Embryonic facial prominence (tissue), 1 donor: ENCODE data around the gene MYO1F.
A peak's percentile ranks its signal among the peaks of the same experiment; 100 is the strongest.
"Not testable (repeated sequence)": the region's sequence is repeated elsewhere in the genome, so short reads cannot be mapped to it uniquely, and the experiment has no call there.

Experiments used
- DNase-seq: peaks from one replicate; pipeline ENCODE4 v3.0.0-alpha.2; 2016; ENCODE audit errors: extremely low spot score

The MYO1F gene

DNA sequence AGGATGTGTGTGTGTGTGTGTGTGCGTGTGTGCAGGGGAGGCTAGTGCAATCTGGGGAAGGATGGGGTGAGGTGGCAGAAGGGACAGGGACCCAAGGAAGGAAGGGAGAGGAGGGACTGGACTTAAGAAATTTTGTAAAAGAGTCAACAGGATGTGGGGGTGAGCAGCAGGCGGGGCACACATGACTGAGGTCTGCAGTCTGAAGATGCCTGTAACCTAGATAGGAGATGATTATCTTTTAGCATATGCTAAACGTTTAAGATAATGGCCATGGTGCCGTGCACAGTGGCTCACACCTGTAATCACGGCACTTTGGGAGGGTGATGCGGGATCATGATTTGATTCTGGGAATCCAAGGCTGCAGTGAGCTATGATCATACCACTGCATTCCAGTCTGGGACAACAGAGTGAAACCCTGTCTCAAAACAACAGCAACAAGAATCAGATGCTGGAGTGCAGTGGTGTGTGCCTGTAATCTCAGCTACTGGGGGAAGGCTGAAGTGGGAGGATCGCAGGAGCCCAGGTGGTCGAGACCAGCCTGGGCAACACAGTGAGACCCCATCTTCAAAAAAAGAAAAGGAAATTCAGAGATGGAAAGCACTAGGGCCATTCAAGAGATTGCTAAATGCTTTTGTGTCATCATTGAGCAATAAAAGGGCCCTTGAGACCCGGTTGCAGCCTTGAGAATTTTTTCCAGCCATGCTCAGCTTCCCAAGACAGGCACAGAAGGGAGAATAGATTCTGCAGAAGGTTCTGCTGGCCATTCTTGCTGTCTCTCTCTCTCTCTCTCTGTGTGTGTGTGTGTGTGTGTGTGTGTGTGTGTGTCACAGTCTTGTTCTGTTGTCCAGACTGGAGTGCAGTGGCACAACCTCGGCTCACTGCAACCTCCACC lies 59.4 kb downstream of the MYO1F start:
- no peak for DNase-seq

DNA sequence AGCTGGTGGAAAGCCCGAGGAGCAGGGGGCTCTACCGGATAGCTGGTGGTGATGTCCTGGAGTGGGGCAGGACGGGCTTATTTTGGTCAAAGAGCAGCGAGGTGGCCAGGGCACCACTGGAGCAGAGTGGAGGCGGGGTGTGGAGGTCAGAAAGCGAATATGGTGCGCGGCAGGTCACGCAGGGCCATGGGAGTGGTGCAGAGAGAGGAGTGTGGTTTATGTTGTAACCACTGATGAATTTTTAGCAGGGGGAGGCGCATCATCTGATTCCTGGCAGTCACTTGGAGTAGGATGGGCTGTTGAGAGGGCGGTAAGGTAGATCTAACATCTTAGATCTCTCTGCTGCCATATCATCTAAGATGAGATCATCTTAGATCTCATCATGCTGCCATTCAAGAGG lies 61.9 kb downstream of the MYO1F start:
- no peak for DNase-seq

DNA sequence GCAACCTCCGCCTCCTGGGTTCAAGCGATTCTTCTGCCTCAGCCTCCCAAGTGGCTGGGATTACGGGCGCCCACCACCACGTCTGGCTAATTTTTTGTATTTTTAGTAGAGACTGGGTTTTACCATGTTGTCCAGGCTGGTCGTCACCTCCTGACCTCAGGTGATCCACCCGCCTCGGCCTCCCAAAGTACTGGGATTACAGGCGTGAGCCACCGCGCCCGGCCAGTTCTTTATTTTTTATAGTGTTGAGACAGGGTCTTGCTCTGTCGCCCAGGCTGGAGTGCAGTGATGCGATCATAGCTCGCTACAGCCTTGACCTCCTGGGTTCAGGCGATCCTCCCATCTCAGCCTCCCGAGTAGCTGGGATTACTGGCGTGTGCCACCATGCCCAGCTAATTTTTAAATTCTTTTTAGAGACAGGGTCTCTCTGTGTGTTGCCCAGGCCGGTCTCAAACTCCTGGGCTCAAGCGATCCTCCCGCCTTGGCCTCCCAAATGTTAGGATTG lies 62.7 kb downstream of the MYO1F start:
- DNase-seq = not testable (repeated sequence)

DNA sequence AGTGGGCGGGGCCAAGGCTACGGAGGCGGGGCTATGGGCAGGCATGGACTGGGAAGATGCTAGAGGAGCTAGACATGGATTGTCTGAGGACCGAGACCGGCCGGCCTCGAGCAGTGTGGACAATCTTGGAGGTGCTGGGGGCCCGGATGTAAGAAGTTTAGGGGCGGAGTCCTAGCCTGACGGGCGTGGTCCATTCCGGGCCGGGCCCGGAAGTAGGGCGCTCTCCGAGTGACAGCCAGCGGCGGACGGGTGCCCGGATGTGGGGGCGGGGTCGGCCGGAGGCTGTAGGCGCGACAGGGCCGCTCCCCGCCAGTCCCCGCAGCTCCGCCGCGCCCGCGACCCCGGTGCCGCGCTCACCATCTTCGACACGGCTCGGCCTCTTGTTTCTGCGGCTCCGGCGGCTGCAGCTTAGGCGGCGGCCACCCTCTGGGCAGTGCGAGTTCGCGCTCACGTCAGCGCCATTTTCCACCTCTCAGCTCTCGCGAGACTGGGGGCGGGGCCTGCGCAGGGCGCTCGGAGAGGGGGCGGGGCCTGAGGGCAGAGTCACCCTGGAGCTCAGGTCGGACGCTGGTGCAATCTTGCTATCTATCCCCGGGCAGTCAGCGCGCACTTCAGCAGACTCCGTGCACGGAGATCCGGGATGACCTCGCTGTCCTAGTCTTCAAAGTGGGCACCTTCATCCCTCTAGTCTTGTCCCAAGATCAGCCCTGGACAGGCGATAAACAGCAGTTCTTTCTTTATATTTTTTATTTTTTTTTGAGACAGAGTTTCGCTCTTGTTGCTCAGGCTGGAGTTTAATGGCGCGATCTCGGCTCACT lies 63.3 kb downstream of the MYO1F start, which contains the start of gene ZNF414:
ZNF414 (minus strand) TSS at position 481 of the 818 bp plus-strand sequence; CDS start at position 360, 121 bp downstream.
- peak; percentile 90 for DNase-seq

DNA sequence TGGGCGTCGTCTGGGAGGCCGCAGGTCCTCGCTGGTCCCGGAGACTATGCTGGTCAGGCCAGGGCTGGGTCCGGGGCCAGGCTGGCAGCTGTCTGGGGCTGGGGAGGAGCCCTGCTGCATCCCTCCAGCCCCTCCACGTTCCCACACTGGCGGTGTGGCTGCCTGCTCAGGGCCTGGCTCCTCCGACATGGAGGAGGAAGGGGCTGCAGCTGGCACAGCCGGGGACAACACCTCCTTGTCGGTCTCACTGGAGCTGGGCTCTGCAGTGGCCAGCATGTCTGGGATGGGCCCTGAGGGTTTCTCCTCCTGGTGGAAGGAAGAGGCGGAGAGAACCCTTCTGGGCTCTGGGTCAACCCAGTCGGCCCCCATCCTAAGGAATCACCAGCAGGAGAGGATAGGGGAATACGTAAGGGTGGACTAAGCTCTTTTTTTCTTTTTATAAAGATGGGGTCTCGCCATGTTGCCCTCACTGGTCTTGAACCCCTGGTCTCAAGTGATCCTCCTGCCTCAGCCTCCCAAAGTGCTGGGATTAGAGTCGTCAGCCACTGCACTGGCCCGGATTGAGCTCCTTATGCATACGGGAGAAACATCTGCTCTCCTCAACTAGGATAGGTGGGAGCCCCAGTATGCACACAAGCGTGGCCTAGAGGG lies 64.1 kb downstream of the MYO1F start:
- no peak for DNase-seq

DNA sequence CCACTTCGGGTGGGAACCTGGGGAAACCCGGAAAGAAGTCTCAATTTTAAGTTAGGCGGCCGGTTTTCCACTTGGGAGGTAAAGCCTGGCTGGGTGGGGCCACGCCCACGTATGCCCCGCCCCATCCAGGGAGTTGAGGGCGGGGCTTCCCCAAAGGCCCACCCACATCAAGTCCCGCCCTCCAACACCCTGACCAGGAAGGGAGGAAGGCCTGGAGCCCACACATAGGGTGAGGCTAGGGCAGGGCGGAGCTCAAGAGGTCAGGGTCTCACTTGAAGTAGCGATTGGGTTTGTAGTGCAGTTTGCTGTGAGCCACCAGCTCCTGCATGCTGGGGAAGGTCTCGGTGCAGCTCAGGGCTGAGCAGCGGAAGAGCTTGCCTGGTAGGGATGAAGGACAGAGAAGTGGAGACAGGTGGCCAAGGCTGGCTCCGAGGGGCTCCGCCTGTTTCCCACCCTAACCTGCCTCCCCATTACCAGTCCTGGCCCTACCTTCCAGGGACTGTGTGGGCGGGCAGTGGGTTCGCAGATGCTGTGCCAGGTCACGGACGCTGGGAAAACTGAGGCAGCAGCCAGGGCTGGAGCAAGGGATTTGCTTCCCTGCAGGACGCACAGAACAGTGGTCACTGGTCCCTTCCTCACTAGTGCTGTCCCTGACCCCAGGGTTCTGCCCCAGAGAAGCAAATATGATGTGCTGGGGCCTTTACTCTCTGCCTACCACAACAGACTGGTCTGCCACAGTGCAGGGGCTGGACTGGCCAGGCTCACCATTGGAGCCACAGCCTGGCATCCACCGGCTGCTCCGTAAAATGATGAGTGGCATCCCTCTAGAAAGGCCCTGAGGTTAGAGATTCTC lies 64.9 kb downstream of the MYO1F start:
- no peak for DNase-seq

DNA sequence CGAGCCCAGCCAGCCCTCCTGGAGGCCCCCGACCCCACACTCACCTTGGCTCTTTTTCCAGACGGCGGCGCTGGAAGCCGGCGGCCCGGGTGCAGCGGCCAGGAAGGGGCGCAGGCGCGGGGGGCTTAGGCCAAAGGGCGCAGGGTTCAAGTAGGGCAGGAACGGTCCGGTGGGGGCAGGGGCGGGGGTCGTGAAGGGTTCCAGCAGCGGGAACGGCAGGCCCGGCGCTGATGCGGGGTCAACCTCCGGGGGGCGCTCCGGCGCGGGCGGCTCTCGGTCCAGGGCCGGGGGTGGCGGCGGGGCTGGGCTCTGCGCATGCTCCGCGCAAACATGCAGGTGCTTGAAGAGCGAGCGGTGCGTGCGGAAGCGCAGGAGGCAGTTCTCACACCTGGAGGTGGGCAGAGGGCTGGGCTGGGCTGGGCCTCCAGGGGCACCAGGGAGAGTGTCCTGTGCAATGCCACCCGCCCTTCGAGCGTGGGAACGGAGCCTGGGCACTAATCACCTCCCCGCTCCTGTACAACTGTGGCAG lies 65.6 kb downstream of the MYO1F start:
- DNase-seq = no peak

DNA sequence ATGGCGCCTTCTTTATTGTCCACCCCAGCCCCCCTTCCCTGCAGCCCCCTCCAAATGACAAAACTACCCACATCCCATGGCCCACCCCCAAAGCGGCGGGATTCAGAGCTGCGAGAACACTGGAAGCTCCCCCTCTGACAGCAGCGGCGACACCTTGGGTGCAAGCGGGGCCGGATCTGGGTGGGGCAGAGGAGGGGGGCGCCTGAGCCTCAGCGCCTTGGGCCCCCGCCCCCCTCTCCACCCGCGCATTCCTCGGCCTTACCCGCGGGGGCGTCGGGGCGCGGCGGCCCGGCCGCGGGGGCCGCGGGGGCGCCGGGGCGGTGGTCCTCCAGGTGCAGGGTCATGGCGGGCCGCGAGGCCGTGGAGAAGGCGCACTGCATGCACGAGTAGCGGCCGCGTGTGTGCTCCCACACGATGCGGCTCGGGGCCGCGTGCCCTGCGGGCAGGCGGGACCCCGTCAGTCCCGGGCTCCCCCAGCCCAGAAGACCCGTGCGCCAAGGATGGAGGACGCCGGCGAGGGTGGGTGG lies 66.6 kb downstream of the MYO1F start:
- DNase-seq = no peak

DNA sequence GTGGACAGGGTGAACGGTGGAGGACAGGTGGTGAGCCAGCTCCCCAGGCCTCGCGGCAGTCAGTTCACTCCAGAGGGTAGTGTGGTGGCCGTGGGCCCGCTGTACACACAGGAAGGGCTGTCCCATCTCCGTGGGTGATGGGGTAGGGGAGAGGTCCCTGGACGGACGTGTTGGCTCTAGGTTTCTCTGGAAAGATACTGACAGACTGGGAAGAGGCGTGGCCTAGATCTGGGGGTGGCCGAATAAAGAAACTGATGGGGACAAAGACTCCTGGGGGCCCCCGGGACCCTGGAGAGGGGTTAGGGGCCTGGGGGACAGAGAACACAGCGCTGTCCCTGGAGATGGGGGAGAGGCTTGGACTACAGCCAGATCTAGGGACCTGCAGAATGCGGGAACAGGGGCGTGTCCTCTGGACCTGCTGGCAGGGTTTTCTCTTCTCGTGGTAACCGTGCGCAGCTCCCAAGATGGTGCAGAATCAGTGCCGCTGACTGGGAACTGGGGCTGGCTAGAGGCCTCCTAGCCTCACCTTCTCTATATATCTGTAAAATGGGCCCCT lies 70.8 kb downstream of the MYO1F start:
- no peak for DNase-seq

DNA sequence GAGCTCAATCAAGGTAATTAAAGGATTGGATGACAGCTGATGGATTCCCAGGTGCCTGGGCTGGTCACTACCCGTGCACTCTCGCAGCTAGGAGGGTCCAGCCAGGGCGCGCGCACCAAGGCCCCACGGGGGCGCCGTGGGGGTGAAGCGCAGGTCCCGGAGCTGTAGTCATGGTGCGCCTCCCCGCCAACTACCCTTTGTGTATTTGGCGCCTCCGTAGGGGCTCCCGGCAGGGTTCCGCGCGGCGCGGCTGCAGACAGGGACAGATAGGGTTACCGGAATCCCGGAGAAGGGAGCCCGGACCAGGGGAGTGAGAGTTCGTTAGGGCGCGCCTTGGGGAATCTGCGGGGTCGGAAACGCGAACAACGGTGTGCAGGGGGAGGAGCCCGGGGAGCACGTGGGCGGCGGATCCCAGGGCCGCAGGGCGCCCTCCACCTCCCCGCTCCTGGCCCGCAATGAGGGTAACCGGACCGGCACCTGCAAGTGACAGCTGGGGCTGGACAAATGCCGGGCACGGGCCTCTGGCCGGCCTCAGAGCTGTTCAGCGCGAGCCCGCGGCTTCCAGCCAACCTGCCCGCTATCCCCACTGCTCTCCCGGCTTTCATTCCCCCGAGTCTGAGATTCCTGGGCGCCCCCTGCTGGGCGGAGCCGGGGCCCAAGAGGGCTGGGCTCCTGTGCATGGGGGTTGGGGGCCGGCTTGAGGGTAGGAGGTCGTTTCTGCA lies 71.4 kb downstream of the MYO1F start:
- DNase-seq = peak; percentile 36

DNA sequence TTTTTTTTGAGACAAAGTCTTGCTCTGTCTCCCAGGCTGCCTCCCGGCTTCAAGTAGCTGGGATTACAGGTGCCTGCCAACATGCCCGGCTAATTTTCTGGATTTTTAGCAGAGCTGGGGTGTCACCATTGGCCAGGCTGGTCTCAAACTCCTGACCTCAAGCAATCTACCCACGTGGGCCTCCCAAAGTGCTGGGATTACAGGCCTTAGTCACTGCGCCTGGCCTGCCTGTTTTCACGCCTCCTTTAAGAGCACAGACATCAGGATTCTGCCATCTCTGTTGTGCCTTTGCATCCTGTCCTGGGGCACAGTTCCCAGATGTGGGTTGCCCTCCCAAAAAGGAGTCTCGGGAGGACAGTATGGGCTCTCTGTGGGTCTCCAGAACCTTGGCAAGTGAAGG lies 72.3 kb downstream of the MYO1F start:
- no peak for DNase-seq

DNA sequence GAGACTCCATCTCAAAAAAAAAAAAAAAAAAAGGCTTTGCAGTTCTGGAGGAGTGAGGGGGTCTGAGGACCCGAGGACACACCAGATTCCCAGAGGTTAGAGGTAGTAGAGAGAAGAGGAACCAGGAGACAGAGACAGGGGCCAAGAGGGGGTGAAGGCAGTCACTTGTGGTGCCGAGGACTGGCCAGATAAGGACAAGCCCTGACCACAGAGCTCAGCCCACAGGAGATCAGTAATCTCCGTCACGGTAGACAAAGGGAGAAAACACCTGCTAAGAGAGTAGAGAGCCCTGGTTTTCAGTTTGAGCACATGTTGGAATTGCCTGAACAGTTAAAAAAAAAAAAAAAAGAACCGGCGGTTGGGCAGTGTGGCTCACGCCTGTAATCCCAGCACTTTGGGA lies 73.1 kb downstream of the MYO1F start:
- no peak for DNase-seq

DNA sequence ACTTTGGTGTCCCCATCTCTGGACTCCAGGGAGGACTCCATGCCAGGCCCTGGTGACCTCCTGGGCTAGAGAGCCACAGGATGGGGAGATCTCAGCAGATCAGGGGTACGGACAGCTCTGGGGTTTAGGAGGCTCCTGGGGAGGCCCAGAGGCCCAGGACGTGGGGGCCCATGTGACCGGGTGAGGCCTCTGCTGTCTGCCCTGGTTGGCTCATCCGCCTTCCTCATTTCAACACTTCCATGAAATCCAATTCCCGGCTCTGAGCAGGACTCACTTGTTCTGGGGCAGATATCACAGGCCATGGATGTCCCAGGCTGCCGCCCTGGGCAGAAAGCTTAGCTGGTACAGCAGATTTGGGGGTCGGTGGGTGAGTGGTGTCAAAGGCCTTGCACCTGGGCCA lies 73.7 kb downstream of the MYO1F start:
- no peak for DNase-seq

DNA sequence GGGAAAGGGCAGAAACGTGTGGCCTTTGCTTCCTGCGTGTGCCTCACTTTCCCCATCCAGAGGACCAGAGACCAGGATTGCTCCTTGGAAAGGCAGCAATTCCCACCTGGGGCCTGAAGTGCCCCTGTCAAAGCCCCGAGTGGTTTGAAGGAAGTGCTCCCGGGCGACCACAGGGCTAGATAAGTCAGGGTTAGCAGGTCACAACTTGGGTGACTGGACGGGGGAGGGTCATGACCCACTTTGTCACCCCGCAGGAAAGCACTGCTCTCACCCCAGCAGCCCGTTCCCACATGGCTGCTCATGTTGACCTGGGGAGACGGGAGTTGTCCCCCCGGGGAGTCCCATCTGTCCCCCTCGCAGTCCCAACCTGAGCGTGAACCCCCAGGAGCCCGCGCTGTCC lies 75.3 kb downstream of the MYO1F start:
- DNase-seq = no peak

DNA sequence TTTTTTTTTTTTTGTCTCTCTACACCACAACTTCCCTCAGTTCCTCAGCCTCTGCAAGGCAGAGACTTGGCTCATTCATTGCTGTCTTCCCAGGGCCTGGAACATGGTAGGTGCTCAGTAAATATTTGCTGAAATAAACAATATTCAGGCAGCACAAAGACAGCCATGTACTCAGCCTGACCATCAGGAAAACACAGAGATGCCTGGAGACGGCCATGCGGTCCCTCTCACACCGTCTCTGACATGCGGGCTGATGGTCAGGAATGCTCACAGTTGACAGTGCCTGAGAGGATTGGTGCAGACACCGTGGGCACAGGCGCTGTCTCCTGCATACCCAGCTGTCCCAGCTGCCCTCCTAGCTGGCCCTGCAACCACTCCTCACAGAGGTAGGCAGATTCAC lies 75.7 kb downstream of the MYO1F start:
- DNase-seq = no peak

DNA sequence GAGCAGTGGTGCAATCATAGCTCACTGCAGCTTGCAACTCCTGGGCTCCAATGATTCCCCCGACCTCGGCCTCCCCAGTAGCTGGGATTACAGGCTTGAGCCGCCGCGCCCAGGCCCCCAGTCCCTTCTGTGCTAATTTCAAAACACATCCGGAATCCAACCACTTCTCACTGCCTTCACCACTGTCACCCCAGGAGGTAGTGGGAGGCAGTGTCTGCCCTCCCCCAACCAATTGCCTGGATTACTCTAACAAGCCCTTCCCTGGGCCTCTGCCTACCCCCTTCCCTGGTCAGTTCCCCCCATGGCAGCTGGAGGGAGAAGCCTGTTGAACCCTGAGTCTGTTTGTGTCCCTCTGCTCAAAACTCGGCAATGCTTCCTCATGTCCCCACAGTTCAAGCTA lies 77.1 kb downstream of the MYO1F start:
- DNase-seq = no peak

DNA sequence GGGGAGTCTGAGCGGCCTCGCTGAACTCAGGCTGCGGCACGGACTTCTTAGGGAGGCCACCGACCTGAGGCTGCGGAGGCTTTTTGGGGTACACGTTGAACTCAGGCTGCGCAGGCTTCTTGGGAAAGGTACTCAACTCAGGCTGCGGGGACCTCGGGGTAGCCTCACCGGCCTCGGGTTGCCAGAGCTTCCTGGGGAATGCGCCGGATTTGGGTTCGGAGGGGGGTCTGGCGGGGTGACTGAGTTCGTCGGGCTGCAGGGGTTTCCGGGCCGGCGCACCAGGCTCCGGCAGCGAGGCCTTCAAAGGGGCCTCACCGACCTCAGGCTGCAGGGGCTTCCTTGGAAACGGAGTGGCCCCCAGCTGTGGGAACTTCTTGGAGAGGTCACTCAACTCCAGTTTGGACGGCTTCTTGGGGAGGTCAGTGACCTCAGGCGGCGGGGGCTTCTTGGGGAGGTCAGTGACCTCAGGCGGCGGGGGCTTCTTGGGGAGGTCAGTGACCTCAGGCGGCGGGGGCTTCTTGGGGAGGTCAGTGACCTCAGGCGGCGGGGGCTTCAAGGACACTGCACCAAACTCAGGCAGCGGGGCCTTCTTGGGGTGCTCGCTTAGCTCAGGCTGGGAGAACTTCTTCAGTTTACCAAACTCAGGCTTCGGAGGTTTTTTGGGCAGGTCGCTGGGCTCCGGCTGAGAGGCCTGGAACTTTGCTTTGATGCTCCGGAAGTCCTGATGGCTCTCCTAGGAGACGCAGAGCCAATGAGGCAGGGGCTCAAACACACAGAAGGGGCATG lies 78.0 kb downstream of the MYO1F start:
- DNase-seq = no peak

DNA sequence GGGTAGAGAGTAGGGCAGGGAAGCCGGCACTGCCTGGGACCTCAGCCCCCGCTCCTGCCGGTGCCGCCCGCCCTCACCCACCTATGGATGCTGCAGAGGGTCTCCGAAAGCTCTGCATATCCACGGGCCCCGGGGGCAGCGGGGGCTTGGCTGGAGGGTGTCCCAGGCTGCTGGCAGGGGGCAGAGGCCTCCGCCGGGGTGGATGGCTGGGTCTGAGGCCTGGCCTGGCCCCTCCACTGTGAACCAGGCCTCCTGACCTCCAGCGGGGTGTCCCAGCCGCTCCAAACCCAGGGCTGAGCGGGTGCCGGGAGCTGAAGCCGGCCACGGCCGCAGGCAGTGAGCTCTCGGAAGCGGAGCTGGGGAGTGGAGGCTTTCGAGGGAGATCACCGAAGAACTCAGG lies 78.9 kb downstream of the MYO1F start:
- no peak for DNase-seq

DNA sequence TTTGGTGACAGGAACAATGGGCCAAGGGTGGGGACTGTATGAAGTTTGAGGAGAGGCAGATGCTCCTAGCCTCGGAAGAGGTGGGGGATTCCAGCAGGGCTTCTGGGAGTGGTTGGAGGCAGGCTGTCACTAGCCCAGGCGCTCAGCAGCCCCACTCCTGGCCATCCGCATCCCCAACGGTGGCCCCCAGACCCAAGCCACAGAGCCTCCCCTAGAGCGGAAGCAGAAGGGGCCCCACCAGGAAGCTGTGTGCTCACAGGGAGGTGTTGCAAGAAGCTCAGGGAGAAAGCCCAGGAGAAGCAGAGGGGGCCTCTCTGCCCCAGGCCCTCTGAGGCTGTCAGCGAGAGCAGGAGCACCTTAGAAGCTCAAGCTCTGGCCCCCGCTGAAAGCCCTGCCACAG lies 83.1 kb downstream of the MYO1F start:
- DNase-seq = no peak
